Activated naive CD8-positive, alpha-beta T cell treated with anti-CD3 and anti-CD28 coated beads, Interleukin-2, amount 50 U/mL, for 24 hours (primary cell): Measurements from ENCODE around the gene MYO3B.
"Not testable (repeated sequence)": the region's sequence is repeated elsewhere in the genome, so short reads cannot be mapped to it uniquely, and the experiment has no call there.

ENCODE experiments used
- ATAC-seq: fragments of 150-1000 bp; cut with Tn5 transposase; one replicate; pipeline ENCODE4 v1.10.0; 2021
- DNase-seq: peaks from one replicate; pipeline ENCODE4 v3.0.0; 2021
- H3K27ac Mint-ChIP-seq: one replicate; pipeline ENCODE4 v1.8.0; 2021; ENCODE audit warnings: mild to moderate bottlenecking, mixed read lengths
- H3K27me3 Mint-ChIP-seq: one replicate; pipeline ENCODE4 v1.8.0; 2021; ENCODE audit warnings: mixed read lengths
- H3K36me3 Mint-ChIP-seq: one replicate; pipeline ENCODE4 v1.8.0; 2021; ENCODE audit warnings: low read depth, mixed read lengths
- H3K4me1 Mint-ChIP-seq: one replicate; pipeline ENCODE4 v1.8.0; 2021; ENCODE audit warnings: mixed read lengths
- H3K4me3 Mint-ChIP-seq: one replicate; pipeline ENCODE4 v1.8.0; 2021; ENCODE audit warnings: mild to moderate bottlenecking, moderate library complexity, mixed read lengths
- H3K9me3 Mint-ChIP-seq: one replicate; pipeline ENCODE4 v1.8.0; 2021; ENCODE audit warnings: mixed read lengths

The MYO3B gene

GRCh38 chr2:170656669-170657068 lies 478.7 kb downstream of the MYO3B start:
- Mint-ChIP-seq H3K9me3 (no peaks in the 10 kb centered on the region), H3K27me3 (peaks cover 5% of the 10 kb centered on the region), H3K36me3 (no peaks in the 10 kb centered on the region), H3K4me3 (no peak overlapping the region), H3K4me1 (peaks cover 8% of the 10 kb centered on the region), H3K27ac (no peak overlapping the region)
- ATAC-seq = no peak
- no peak for DNase-seq

GRCh38 chr2:170660409-170660808 lies 482.5 kb downstream of the MYO3B start:
- Mint-ChIP-seq H3K4me1 (no peaks in the 10 kb centered on the region), H3K27ac (no peak overlapping the region), H3K27me3 (peaks cover 2% of the 10 kb centered on the region), H3K9me3 (no peaks in the 10 kb centered on the region), H3K36me3 (no peaks in the 10 kb centered on the region), H3K4me3 (no peak overlapping the region)
- ATAC-seq = no peak
- no peak for DNase-seq

- ATAC-seq = no peak
- Mint-ChIP-seq H3K4me3 (no peak overlapping the region), H3K36me3 (no peaks in the 10 kb centered on the region), H3K9me3 (no peaks in the 10 kb centered on the region), H3K27ac (no peak overlapping the region), H3K4me1 (no peaks in the 10 kb centered on the region), H3K27me3 (peaks cover 2% of the 10 kb centered on the region)
- DNase-seq = no peak
Measured at GRCh38 chr2:170665743-170666142, 487.8 kb downstream of the MYO3B start.

GRCh38 chr2:170669909-170670308 lies 492.0 kb downstream of the MYO3B start:
- H3K4me3 Mint-ChIP-seq = no peak overlapping the region
- DNase-seq (no peak), ATAC-seq (no peak)
- no peaks in the 10 kb centered on the region for H3K9me3 Mint-ChIP-seq
- H3K27ac Mint-ChIP-seq = no peak overlapping the region
- peaks cover 5% of the 10 kb centered on the region for H3K27me3 Mint-ChIP-seq
- no peaks in the 10 kb centered on the region for H3K36me3 Mint-ChIP-seq
- H3K4me1 Mint-ChIP-seq = no peaks in the 10 kb centered on the region

- DNase-seq (no peak), ATAC-seq (no peak)
- no peaks in the 10 kb centered on the region for H3K9me3 Mint-ChIP-seq
- H3K27ac Mint-ChIP-seq = no peak overlapping the region
- peaks cover 2% of the 10 kb centered on the region for H3K27me3 Mint-ChIP-seq
- no peaks in the 10 kb centered on the region for H3K4me1 Mint-ChIP-seq
- H3K36me3 Mint-ChIP-seq = no peaks in the 10 kb centered on the region
- no peak overlapping the region for H3K4me3 Mint-ChIP-seq
Measured at GRCh38 chr2:170670651-170671050, 492.7 kb downstream of the MYO3B start.

GRCh38 chr2:170671079-170671478 lies 493.1 kb downstream of the MYO3B start:
- Mint-ChIP-seq H3K4me3 (no peak overlapping the region), H3K36me3 (no peaks in the 10 kb centered on the region), H3K27me3 (peaks cover 2% of the 10 kb centered on the region), H3K4me1 (no peaks in the 10 kb centered on the region), H3K27ac (no peak overlapping the region), H3K9me3 (no peaks in the 10 kb centered on the region)
- DNase-seq = no peak
- ATAC-seq = no peak

- not testable (repeated sequence) for H3K4me1 Mint-ChIP-seq, H3K27ac Mint-ChIP-seq, ATAC-seq, H3K9me3 Mint-ChIP-seq, H3K4me3 Mint-ChIP-seq, H3K36me3 Mint-ChIP-seq, DNase-seq, H3K27me3 Mint-ChIP-seq
Measured at GRCh38 chr2:170674282-170674681, 496.3 kb downstream of the MYO3B start.

- H3K27ac Mint-ChIP-seq = no peak overlapping the region
- DNase-seq (no peak), ATAC-seq (no peak)
- no peaks in the 10 kb centered on the region for H3K36me3 Mint-ChIP-seq
- no peak overlapping the region for H3K4me3 Mint-ChIP-seq
- peaks cover 2% of the 10 kb centered on the region for H3K27me3 Mint-ChIP-seq
- no peaks in the 10 kb centered on the region for H3K9me3 Mint-ChIP-seq
- no peaks in the 10 kb centered on the region for H3K4me1 Mint-ChIP-seq
Measured at GRCh38 chr2:170675701-170676100, 497.8 kb downstream of the MYO3B start.

GRCh38 chr2:170679607-170680079 lies 501.7 kb downstream of the MYO3B start:
- ATAC-seq = no peak

GRCh38 chr2:170680172-170680941 lies 502.4 kb downstream of the MYO3B start:
- H3K27ac Mint-ChIP-seq = no peak overlapping the region
- no peak overlapping the region for H3K4me3 Mint-ChIP-seq
- no peaks in the 10 kb centered on the region for H3K36me3 Mint-ChIP-seq
- H3K27me3 Mint-ChIP-seq = peaks cover 2% of the 10 kb centered on the region
- no peak for ATAC-seq
- H3K9me3 Mint-ChIP-seq = no peaks in the 10 kb centered on the region
- no peaks in the 10 kb centered on the region for H3K4me1 Mint-ChIP-seq
- DNase-seq = no peak

More at GRCh38 chr2:170679607-170680079, 501.7 kb downstream of the MYO3B start:
- Mint-ChIP-seq H3K9me3 (no peaks in the 10 kb centered on the region), H3K4me3 (no peak overlapping the region), H3K36me3 (no peaks in the 10 kb centered on the region), H3K27ac (no peak overlapping the region), H3K4me1 (no peaks in the 10 kb centered on the region), H3K27me3 (peaks cover 2% of the 10 kb centered on the region)
- no peak for DNase-seq

- no peak for DNase-seq
- no peak for ATAC-seq
- Mint-ChIP-seq H3K4me1 (no peaks in the 10 kb centered on the region), H3K36me3 (no peaks in the 10 kb centered on the region), H3K4me3 (no peak overlapping the region), H3K27me3 (peaks cover 2% of the 10 kb centered on the region), H3K9me3 (no peaks in the 10 kb centered on the region), H3K27ac (no peak overlapping the region)
Measured at GRCh38 chr2:170681311-170681710, 503.4 kb downstream of the MYO3B start.

GRCh38 chr2:170685591-170685990 lies 507.6 kb downstream of the MYO3B start:
- Mint-ChIP-seq H3K4me3 (no peak overlapping the region), H3K27ac (no peak overlapping the region), H3K36me3 (no peaks in the 10 kb centered on the region), H3K27me3 (peaks cover 2% of the 10 kb centered on the region), H3K9me3 (no peaks in the 10 kb centered on the region), H3K4me1 (no peaks in the 10 kb centered on the region)
- ATAC-seq = no peak
- no peak for DNase-seq

- Mint-ChIP-seq H3K36me3 (no peaks in the 10 kb centered on the region), H3K4me3 (no peak overlapping the region), H3K27ac (no peak overlapping the region), H3K4me1 (no peaks in the 10 kb centered on the region), H3K9me3 (no peaks in the 10 kb centered on the region), H3K27me3 (no peaks in the 10 kb centered on the region)
- DNase-seq (no peak), ATAC-seq (no peak)
Measured at GRCh38 chr2:170689481-170689880, 511.5 kb downstream of the MYO3B start.

GRCh38 chr2:170690640-170691039 lies 512.7 kb downstream of the MYO3B start:
- no peaks in the 10 kb centered on the region for H3K36me3 Mint-ChIP-seq
- H3K4me1 Mint-ChIP-seq = no peaks in the 10 kb centered on the region
- no peak for ATAC-seq

GRCh38 chr2:170694316-170694715 lies 516.4 kb downstream of the MYO3B start:
- no peak for ATAC-seq
- Mint-ChIP-seq H3K4me3 (no peak overlapping the region), H3K27me3 (no peaks in the 10 kb centered on the region), H3K36me3 (no peaks in the 10 kb centered on the region), H3K4me1 (no peaks in the 10 kb centered on the region), H3K9me3 (no peaks in the 10 kb centered on the region), H3K27ac (no peak overlapping the region)
- DNase-seq = no peak

More at GRCh38 chr2:170690640-170691039, 512.7 kb downstream of the MYO3B start:
- no peak for DNase-seq
- no peak overlapping the region for H3K27ac Mint-ChIP-seq
- no peak overlapping the region for H3K4me3 Mint-ChIP-seq
- no peaks in the 10 kb centered on the region for H3K9me3 Mint-ChIP-seq
- no peaks in the 10 kb centered on the region for H3K27me3 Mint-ChIP-seq
